SU-DHL-6 (cell line): ENCODE measurements around the gene SIDT2.

Source experiments
- H2AFZ ChIP-seq: fragments of 200-600 bp; sonication (generic); 2 replicates; pipeline ENCODE4 v1.6.1; 2014; ENCODE audit warnings: low read depth, mild to moderate bottlenecking, moderate library complexity, mixed read lengths, antibody characterized with exemption, low read length; ENCODE audit not compliant: severe bottlenecking
- H3F3A ChIP-seq: fragments of 200-600 bp; shearing (Covaris generic); 2 replicates; pipeline ENCODE4 v1.6.0; 2016; ENCODE audit warnings: antibody characterized with exemption, mild to moderate bottlenecking; ENCODE audit not compliant: insufficient read depth
- H3K27ac ChIP-seq: fragments of 200-600 bp; sonication (generic); 2 replicates; pipeline ENCODE4 v1.5.1; 2016; ENCODE audit warnings: low read depth, mild to moderate bottlenecking, low read length, moderate library complexity, mixed read lengths
- H3K27me3 ChIP-seq: fragments of 200-600 bp; sonication (generic), shearing (Covaris generic); 2 replicates; pipeline ENCODE4 v1.6.0; 2014; ENCODE audit warnings: mild to moderate bottlenecking, low read length
- H3K36me3 ChIP-seq: fragments of 200-600 bp; sonication (generic); 2 replicates; pipeline ENCODE4 v1.6.1; 2014; ENCODE audit warnings: mild to moderate bottlenecking, low read length, mixed read lengths
- H3K4me2 ChIP-seq: fragments of 300-600, 200-600 bp; shearing (Covaris generic), sonication (generic); 2 replicates; pipeline ENCODE4 v1.6.0; 2014; ENCODE audit warnings: low read length, low read depth, mild to moderate bottlenecking; ENCODE audit not compliant: poor library complexity, severe bottlenecking
- H3K4me3 ChIP-seq: fragments of 200-600 bp; sonication (generic); 2 replicates; pipeline ENCODE4 v1.5.1; 2014; ENCODE audit warnings: antibody characterized with exemption, low read length, mild to moderate bottlenecking, mixed read lengths; ENCODE audit not compliant: insufficient read depth, poor library complexity, severe bottlenecking
- H3K79me2 ChIP-seq: fragments of 200-600 bp; sonication (generic); 2 replicates; pipeline ENCODE4 v1.6.1; 2014; ENCODE audit warnings: mild to moderate bottlenecking, low read length, moderate library complexity; ENCODE audit not compliant: insufficient read depth
- H3K9ac ChIP-seq: fragments of 200-600 bp; sonication (generic); 2 replicates; pipeline ENCODE4 v1.7.0; 2014; ENCODE audit warnings: mild to moderate bottlenecking, low read length
- H3K9me2 ChIP-seq: fragments of 200-600 bp; sonication (generic); replicated peaks from 2 replicates; pipeline ENCODE4 v1.6.1; 2014; ENCODE audit warnings: low read length; ENCODE audit not compliant: insufficient read depth
- H3K9me3 ChIP-seq: fragments of 200-600 bp; sonication (generic); 2 replicates; pipeline ENCODE4 v1.6.1; 2014; ENCODE audit warnings: low read length, mixed read lengths; ENCODE audit not compliant: insufficient read depth
- H4K20me1 ChIP-seq: fragments of 200-600 bp; sonication (generic); 2 replicates; pipeline ENCODE4 v1.6.1; 2014; ENCODE audit warnings: low read depth, mild to moderate bottlenecking, antibody characterized with exemption, low read length, moderate library complexity, mixed read lengths
- EZH2phosphoT487 ChIP-seq: fragments of 200-600 bp; sonication (generic), shearing (Covaris generic); conservative IDR thresholded peaks from 2 replicates; pipeline ENCODE4 v1.6.1; 2018; ENCODE audit warnings: mild to moderate bottlenecking, antibody characterized with exemption, low read length, moderate library complexity, mixed read lengths
- TF ChIP-seq, protein P1 (sequence below): fragments of 200-600 bp; sonication (generic); IDR thresholded peaks from one replicate; pipeline ENCODE4 v1.5.1; 2017; ENCODE audit warnings: antibody characterized with exemption, mild to moderate bottlenecking, low read length, moderate library complexity; ENCODE audit not compliant: insufficient read depth, poor library complexity, severe bottlenecking

Gene SIDT2

GRCh38 chr11:117195258-117195657 is 16.7 kb downstream of the SIDT2 start:
- H3K4me3 ChIP-seq, result no peak overlapping the region
- H3K9ac ChIP-seq, result no peak overlapping the region
- no peak overlapping the region for H3K27ac ChIP-seq
- no peak overlapping the region for H2AFZ ChIP-seq
- H3K9me2 ChIP-seq, result no peaks in the 10 kb centered on the region
- H3K27me3 ChIP-seq, result no peaks in the 10 kb centered on the region
- H3K36me3 ChIP-seq, result no peaks in the 10 kb centered on the region
- no peaks in the 10 kb centered on the region for H3K79me2 ChIP-seq
- TF ChIP-seq EZH2phosphoT487, result no peak
- TF ChIP-seq, protein P1, sequence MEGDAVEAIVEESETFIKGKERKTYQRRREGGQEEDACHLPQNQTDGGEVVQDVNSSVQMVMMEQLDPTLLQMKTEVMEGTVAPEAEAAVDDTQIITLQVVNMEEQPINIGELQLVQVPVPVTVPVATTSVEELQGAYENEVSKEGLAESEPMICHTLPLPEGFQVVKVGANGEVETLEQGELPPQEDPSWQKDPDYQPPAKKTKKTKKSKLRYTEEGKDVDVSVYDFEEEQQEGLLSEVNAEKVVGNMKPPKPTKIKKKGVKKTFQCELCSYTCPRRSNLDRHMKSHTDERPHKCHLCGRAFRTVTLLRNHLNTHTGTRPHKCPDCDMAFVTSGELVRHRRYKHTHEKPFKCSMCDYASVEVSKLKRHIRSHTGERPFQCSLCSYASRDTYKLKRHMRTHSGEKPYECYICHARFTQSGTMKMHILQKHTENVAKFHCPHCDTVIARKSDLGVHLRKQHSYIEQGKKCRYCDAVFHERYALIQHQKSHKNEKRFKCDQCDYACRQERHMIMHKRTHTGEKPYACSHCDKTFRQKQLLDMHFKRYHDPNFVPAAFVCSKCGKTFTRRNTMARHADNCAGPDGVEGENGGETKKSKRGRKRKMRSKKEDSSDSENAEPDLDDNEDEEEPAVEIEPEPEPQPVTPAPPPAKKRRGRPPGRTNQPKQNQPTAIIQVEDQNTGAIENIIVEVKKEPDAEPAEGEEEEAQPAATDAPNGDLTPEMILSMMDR, result no peak
- no peaks in the 10 kb centered on the region for H3K9me3 ChIP-seq
- no peak overlapping the region for H3K4me2 ChIP-seq
- H3F3A ChIP-seq, result no peaks in the 10 kb centered on the region
- H4K20me1 ChIP-seq, result no peaks in the 10 kb centered on the region

DNA sequence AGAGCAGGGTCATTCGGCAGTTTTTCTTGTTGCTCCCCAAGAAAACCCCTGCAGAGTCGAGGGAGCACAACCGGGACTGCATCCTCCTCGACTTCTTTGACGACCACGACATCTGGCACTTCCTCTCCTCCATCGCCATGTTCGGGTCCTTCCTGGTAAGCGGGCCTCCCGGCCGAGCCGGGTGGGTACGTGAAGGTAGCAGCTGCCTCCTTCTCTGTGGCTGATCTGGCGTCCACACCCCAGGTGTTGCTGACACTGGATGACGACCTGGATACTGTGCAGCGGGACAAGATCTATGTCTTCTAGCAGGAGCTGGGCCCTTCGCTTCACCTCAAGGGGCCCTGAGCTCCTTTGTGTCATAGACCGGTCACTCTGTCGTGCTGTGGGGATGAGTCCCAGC is 17.2 kb downstream of the SIDT2 start:
- Histone ChIP-seq H3K9ac (no peak overlapping the region), H3K9me2 (no peaks in the 10 kb centered on the region), H3K4me2 (no peak overlapping the region), H3K27me3 (no peaks in the 10 kb centered on the region), H3K79me2 (no peaks in the 10 kb centered on the region), H3F3A (no peaks in the 10 kb centered on the region), H2AFZ (no peak overlapping the region), H3K4me3 (no peak overlapping the region), H3K9me3 (no peaks in the 10 kb centered on the region), H4K20me1 (no peaks in the 10 kb centered on the region), H3K27ac (no peak overlapping the region), H3K36me3 (no peaks in the 10 kb centered on the region)
- TF ChIP-seq EZH2phosphoT487, result no peak
- TF ChIP-seq, protein P1, result no peak

DNA sequence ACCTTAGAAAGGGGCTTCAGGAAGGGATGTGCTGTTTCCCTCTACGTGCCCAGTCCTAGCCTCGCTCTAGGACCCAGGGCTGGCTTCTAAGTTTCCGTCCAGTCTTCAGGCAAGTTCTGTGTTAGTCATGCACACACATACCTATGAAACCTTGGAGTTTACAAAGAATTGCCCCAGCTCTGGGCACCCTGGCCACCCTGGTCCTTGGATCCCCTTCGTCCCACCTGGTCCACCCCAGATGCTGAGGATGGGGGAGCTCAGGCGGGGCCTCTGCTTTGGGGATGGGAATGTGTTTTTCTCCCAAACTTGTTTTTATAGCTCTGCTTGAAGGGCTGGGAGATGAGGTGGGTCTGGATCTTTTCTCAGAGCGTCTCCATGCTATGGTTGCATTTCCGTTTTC is 18.5 kb downstream of the SIDT2 start:
- Histone ChIP-seq H3K79me2 (no peaks in the 10 kb centered on the region), H3K9me2 (no peaks in the 10 kb centered on the region), H3K27ac (no peak overlapping the region), H3K4me2 (no peak overlapping the region), H3K9me3 (no peaks in the 10 kb centered on the region), H3K9ac (no peak overlapping the region), H2AFZ (no peak overlapping the region), H4K20me1 (no peaks in the 10 kb centered on the region), H3K27me3 (no peaks in the 10 kb centered on the region), H3K36me3 (no peaks in the 10 kb centered on the region), H3F3A (no peaks in the 10 kb centered on the region), H3K4me3 (no peak overlapping the region)
- no peak for TF ChIP-seq EZH2phosphoT487
- TF ChIP-seq, protein P1, result no peak
